Measurements from ENCODE around the gene ARRDC2.

GRCh38 chr19:18008814-18009213 lies 844 bp downstream of the ARRDC2 start:
- TF ChIP-seq, protein P1, sequence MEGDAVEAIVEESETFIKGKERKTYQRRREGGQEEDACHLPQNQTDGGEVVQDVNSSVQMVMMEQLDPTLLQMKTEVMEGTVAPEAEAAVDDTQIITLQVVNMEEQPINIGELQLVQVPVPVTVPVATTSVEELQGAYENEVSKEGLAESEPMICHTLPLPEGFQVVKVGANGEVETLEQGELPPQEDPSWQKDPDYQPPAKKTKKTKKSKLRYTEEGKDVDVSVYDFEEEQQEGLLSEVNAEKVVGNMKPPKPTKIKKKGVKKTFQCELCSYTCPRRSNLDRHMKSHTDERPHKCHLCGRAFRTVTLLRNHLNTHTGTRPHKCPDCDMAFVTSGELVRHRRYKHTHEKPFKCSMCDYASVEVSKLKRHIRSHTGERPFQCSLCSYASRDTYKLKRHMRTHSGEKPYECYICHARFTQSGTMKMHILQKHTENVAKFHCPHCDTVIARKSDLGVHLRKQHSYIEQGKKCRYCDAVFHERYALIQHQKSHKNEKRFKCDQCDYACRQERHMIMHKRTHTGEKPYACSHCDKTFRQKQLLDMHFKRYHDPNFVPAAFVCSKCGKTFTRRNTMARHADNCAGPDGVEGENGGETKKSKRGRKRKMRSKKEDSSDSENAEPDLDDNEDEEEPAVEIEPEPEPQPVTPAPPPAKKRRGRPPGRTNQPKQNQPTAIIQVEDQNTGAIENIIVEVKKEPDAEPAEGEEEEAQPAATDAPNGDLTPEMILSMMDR (IDR thresholded peaks at IDR 0.05; ENCODE audit: poor library complexity): no peak
- TF ChIP-seq EZH2 (IDR thresholded peaks at IDR 0.05; ENCODE audit: borderline replicate concordance): no peak
